SU-DHL-6 (cell line): ENCODE results near the gene C10orf71.

Experiments
- H2AFZ ChIP-seq: fragments of 200-600 bp; sonication (generic); 2 replicates; pipeline ENCODE4 v1.6.1; 2014; ENCODE audit warnings: low read depth, mild to moderate bottlenecking, moderate library complexity, mixed read lengths, antibody characterized with exemption, low read length; ENCODE audit not compliant: severe bottlenecking
- H3F3A ChIP-seq: fragments of 200-600 bp; shearing (Covaris generic); 2 replicates; pipeline ENCODE4 v1.6.0; 2016; ENCODE audit warnings: antibody characterized with exemption, mild to moderate bottlenecking; ENCODE audit not compliant: insufficient read depth
- H3K27ac ChIP-seq: fragments of 200-600 bp; sonication (generic); 2 replicates; pipeline ENCODE4 v1.5.1; 2016; ENCODE audit warnings: low read depth, mild to moderate bottlenecking, low read length, moderate library complexity, mixed read lengths
- H3K27me3 ChIP-seq: fragments of 200-600 bp; sonication (generic), shearing (Covaris generic); 2 replicates; pipeline ENCODE4 v1.6.0; 2014; ENCODE audit warnings: mild to moderate bottlenecking, low read length
- H3K36me3 ChIP-seq: fragments of 200-600 bp; sonication (generic); 2 replicates; pipeline ENCODE4 v1.6.1; 2014; ENCODE audit warnings: mild to moderate bottlenecking, low read length, mixed read lengths
- H3K4me2 ChIP-seq: fragments of 300-600, 200-600 bp; shearing (Covaris generic), sonication (generic); 2 replicates; pipeline ENCODE4 v1.6.0; 2014; ENCODE audit warnings: low read length, low read depth, mild to moderate bottlenecking; ENCODE audit not compliant: poor library complexity, severe bottlenecking
- H3K4me3 ChIP-seq: fragments of 200-600 bp; sonication (generic); 2 replicates; pipeline ENCODE4 v1.5.1; 2014; ENCODE audit warnings: antibody characterized with exemption, low read length, mild to moderate bottlenecking, mixed read lengths; ENCODE audit not compliant: insufficient read depth, poor library complexity, severe bottlenecking
- H3K79me2 ChIP-seq: fragments of 200-600 bp; sonication (generic); 2 replicates; pipeline ENCODE4 v1.6.1; 2014; ENCODE audit warnings: mild to moderate bottlenecking, low read length, moderate library complexity; ENCODE audit not compliant: insufficient read depth
- H3K9ac ChIP-seq: fragments of 200-600 bp; sonication (generic); 2 replicates; pipeline ENCODE4 v1.7.0; 2014; ENCODE audit warnings: mild to moderate bottlenecking, low read length
- H3K9me2 ChIP-seq: fragments of 200-600 bp; sonication (generic); replicated peaks from 2 replicates; pipeline ENCODE4 v1.6.1; 2014; ENCODE audit warnings: low read length; ENCODE audit not compliant: insufficient read depth
- H3K9me3 ChIP-seq: fragments of 200-600 bp; sonication (generic); 2 replicates; pipeline ENCODE4 v1.6.1; 2014; ENCODE audit warnings: low read length, mixed read lengths; ENCODE audit not compliant: insufficient read depth
- H4K20me1 ChIP-seq: fragments of 200-600 bp; sonication (generic); 2 replicates; pipeline ENCODE4 v1.6.1; 2014; ENCODE audit warnings: low read depth, mild to moderate bottlenecking, antibody characterized with exemption, low read length, moderate library complexity, mixed read lengths
- EZH2phosphoT487 ChIP-seq: fragments of 200-600 bp; sonication (generic), shearing (Covaris generic); conservative IDR thresholded peaks from 2 replicates; pipeline ENCODE4 v1.6.1; 2018; ENCODE audit warnings: mild to moderate bottlenecking, antibody characterized with exemption, low read length, moderate library complexity, mixed read lengths
- TF ChIP-seq, protein P1 (sequence below): fragments of 200-600 bp; sonication (generic); IDR thresholded peaks from one replicate; pipeline ENCODE4 v1.5.1; 2017; ENCODE audit warnings: antibody characterized with exemption, mild to moderate bottlenecking, low read length, moderate library complexity; ENCODE audit not compliant: insufficient read depth, poor library complexity, severe bottlenecking

Gene C10orf71

GRCh38 chr10:49278497-49278981, 20.4 kb upstream of the C10orf71 start:
- H3K79me2 ChIP-seq, result no peaks in the 10 kb centered on the region

GRCh38 chr10:49279015-49279880, 19.7 kb upstream of the C10orf71 start:
- Histone ChIP-seq H3K9ac (no peak overlapping the region), H3K79me2 (no peaks in the 10 kb centered on the region), H3K27me3 (no peaks in the 10 kb centered on the region), H2AFZ (no peak overlapping the region), H3K9me2 (no peaks in the 10 kb centered on the region), H3F3A (no peaks in the 10 kb centered on the region), H4K20me1 (no peaks in the 10 kb centered on the region), H3K36me3 (no peaks in the 10 kb centered on the region), H3K9me3 (no peaks in the 10 kb centered on the region), H3K27ac (no peak overlapping the region), H3K4me3 (no peak overlapping the region), H3K4me2 (no peak overlapping the region)
- TF ChIP-seq, protein P1, sequence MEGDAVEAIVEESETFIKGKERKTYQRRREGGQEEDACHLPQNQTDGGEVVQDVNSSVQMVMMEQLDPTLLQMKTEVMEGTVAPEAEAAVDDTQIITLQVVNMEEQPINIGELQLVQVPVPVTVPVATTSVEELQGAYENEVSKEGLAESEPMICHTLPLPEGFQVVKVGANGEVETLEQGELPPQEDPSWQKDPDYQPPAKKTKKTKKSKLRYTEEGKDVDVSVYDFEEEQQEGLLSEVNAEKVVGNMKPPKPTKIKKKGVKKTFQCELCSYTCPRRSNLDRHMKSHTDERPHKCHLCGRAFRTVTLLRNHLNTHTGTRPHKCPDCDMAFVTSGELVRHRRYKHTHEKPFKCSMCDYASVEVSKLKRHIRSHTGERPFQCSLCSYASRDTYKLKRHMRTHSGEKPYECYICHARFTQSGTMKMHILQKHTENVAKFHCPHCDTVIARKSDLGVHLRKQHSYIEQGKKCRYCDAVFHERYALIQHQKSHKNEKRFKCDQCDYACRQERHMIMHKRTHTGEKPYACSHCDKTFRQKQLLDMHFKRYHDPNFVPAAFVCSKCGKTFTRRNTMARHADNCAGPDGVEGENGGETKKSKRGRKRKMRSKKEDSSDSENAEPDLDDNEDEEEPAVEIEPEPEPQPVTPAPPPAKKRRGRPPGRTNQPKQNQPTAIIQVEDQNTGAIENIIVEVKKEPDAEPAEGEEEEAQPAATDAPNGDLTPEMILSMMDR, result no peak
- TF ChIP-seq EZH2phosphoT487, result no peak

More at GRCh38 chr10:49278497-49278981, 20.4 kb upstream of the C10orf71 start:
- Histone ChIP-seq H3K9me3 (no peaks in the 10 kb centered on the region), H3K27ac (no peak overlapping the region), H3K27me3 (no peaks in the 10 kb centered on the region), H3K9ac (no peak overlapping the region), H3K4me3 (no peak overlapping the region), H4K20me1 (no peaks in the 10 kb centered on the region), H3K9me2 (no peaks in the 10 kb centered on the region), H2AFZ (no peak overlapping the region), H3K36me3 (no peaks in the 10 kb centered on the region), H3F3A (no peaks in the 10 kb centered on the region), H3K4me2 (no peak overlapping the region)
- TF ChIP-seq, protein P1, result no peak
- TF ChIP-seq EZH2phosphoT487, result no peak

DNA sequence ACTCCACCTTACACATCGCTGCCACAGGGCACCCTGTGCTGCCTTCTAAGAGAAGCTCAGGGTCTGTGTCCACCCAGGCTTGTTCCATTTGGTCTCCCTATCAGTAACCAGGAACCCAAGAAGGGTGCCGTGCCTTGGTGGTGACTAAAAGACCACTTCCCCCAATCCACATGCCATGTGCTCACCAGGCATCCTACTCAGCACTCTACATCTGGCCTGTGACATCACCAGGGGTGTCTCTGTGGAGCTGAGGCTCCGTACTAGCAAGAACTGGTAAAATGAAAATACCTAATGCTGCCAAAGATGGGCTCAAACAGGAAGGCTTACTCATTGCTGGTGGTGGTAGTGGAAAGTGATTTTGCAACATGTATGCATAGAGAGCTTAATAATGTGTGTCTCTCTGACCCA, 19.0 kb upstream of the C10orf71 start:
- Histone ChIP-seq H3K4me3 (no peak overlapping the region), H3K36me3 (no peaks in the 10 kb centered on the region), H3K9ac (no peak overlapping the region), H3K27ac (no peak overlapping the region), H4K20me1 (no peaks in the 10 kb centered on the region), H2AFZ (no peak overlapping the region), H3K79me2 (no peaks in the 10 kb centered on the region), H3K9me3 (no peaks in the 10 kb centered on the region), H3K4me2 (no peak overlapping the region), H3F3A (no peaks in the 10 kb centered on the region), H3K9me2 (no peaks in the 10 kb centered on the region), H3K27me3 (no peaks in the 10 kb centered on the region)
- no peak for TF ChIP-seq EZH2phosphoT487
- TF ChIP-seq, protein P1, result no peak
